Tibial nerve (tissue), 4 donors: ENCODE data around the gene HMCN2.

ENCODE experiments used
- EP300 ChIP-seq, 2 donors: sonication (generic); formaldehyde crosslinking; IDR thresholded peaks; one replicate each; pipeline ENCODE4 v1.6.1; 2017; ENCODE audit warnings: antibody characterized with exemption in 2 of 2, mild to moderate bottlenecking in 1 of 2
- TF ChIP-seq, protein P1 (sequence below), 5 experiments: fragments of 200-600 bp in 3 of 5; fragments of 450-650 bp in 2 of 5; sonication (generic) in 3 of 5; IDR thresholded peaks; one replicate each; pipeline ENCODE4 v1.5.1; 2016 to 2019; ENCODE audit warnings: antibody characterized with exemption in 5 of 5, mild to moderate bottlenecking in 3 of 5, moderate library complexity in 2 of 5

DNA sequence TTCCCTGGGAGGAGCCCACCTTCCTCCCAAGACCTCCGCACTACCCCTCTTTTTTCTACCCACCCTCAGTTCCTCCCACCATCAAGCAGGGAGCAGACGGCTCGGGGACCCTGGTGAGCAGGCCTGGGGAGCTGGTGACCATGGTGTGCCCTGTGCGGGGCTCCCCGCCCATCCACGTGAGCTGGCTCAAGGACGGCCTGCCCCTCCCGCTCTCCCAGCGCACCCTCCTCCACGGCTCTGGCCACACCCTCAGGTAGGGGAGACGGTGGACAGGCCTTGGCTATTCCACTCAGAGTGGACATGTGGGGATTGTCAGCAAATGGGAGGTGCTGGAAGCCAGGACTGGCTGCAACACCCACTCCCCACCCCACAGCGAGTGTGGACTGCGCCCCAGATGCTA lies 126.3 kb downstream of the HMCN2 start:
- TF ChIP-seq, protein P1, sequence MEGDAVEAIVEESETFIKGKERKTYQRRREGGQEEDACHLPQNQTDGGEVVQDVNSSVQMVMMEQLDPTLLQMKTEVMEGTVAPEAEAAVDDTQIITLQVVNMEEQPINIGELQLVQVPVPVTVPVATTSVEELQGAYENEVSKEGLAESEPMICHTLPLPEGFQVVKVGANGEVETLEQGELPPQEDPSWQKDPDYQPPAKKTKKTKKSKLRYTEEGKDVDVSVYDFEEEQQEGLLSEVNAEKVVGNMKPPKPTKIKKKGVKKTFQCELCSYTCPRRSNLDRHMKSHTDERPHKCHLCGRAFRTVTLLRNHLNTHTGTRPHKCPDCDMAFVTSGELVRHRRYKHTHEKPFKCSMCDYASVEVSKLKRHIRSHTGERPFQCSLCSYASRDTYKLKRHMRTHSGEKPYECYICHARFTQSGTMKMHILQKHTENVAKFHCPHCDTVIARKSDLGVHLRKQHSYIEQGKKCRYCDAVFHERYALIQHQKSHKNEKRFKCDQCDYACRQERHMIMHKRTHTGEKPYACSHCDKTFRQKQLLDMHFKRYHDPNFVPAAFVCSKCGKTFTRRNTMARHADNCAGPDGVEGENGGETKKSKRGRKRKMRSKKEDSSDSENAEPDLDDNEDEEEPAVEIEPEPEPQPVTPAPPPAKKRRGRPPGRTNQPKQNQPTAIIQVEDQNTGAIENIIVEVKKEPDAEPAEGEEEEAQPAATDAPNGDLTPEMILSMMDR (IDR thresholded peaks at IDR 0.05), result no peak
- no peak for TF ChIP-seq EP300 (IDR thresholded peaks at IDR 0.05)
